ENCODE data around the gene TPSB2.

DNA sequence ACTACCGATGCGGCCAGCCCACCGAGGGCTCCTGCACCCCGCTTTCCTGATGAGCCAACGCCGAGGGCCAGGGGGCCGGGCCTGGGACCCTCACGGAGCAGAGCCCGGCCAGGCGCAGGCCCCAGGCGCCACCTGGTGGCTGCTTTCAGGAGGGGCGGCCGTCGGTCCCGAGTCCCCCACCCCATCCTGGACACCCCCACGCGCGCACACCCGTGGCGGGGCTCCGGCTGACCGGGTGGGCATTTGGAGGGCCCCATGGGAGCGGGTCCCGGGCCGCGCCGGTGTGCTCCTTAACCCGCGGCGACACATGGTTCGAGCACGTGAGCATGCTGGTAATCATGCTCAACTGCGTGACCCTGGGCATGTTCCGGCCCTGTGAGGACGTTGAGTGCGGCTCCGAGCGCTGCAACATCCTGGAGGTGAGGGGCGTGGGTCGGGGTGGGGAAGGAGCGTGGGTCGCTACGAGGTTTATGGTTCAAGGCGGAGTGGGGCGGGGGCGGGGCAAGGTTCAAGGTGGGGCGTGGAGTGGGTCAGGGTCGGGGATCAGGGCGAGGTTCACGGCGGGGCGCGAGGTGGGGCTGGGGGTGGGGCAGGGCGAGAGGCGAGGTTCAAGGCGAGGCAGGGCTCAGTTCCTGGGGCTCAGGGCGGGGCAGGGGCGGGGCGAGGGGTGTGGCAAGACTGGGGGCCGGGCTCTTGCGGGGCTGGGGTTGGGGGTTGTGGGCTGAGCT, 35.2 kb downstream of the TPSB2 start:
- no peak for TF ChIP-seq CTCF (IDR thresholded peaks at IDR 0.05)
- no peak for TF ChIP-seq POLR2A (IDR thresholded peaks at IDR 0.05)

All from lower leg skin (tissue), 3 donors.